Measurements from ENCODE around the gene TIMP3. TPM values are rescaled to one million over a fixed set of nuclear protein-coding genes. Genes with fewer than 3 reads are reported as not detected.

Gene TIMP3
- total and polyA plus RNA-seq, 4 experiments from 2014 or later: 1.7 to 2.3 TPM; not detected in 2

DNA sequence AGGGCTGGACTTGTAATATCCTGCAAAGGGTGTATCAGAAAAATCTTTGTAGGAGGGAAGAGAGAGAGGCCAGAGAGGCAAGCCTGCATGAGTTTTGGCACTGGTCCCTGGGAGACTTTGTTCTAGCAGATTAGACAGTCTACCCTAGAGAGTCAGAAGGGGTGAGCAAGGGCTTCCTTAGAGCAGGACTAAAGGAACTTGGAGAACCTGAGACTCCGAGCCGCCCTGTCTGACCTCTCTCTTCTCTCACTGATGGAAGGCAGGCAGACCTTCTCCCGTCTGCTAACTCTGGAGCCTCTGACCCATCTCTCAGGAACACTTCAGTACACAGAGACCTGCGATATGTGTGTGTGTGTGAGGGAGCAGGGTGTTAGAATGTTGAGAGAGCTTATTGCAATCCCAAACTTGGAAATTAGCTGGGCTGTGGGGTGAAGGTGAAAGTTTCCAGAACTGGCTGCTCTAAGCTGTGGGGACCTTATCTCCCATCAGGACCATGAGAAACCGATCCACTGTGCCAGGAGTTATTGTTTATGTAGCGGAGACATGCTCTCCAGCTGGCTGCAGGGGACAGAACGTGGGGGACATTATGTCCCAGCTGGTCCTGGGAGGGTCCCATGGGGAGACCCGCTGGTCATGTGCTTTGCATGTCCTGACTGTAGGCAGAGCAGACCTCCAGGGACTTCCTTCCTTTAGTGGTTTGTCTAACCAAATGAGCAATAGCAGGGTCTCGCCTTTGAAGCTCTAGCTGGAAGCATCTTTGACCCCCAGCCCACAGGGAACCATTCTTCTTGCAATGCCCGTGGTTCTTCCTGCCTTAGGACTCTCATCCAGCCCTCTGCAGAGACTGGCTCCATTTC is 51.1 kb downstream of the TIMP3 start:
- Mint-ChIP-seq H3K4me3 (no peak overlapping the region), H3K4me1 (no peaks in the 10 kb centered on the region), H3K9me3 (no peaks in the 10 kb centered on the region), H3K27me3 (peaks cover 3 to 19% of the 10 kb centered on the region in 2 donors), H3K36me3 (no peaks in the 10 kb centered on the region), H3K27ac (no peak overlapping the region)
- DNase-seq: no peak
- Histone ChIP-seq H3K36me3 (ENCODE audit: insufficient read depth, low read length) (no peaks in the 10 kb centered on the region), H3K4me3 (ENCODE audit: low read length in 2 of 2) (no peak overlapping the region), H3K9me3 (ENCODE audit: control insufficient read depth in 1 of 2, low read length in 2 of 2) (no peaks in the 10 kb centered on the region), H3K27ac (ENCODE audit: low read depth, low read length) (no peak overlapping the region), H3K27me3 (ENCODE audit: insufficient read depth, low read length) (no peaks in the 10 kb centered on the region), H3K4me1 (ENCODE audit: insufficient read depth, low read length) (no peaks in the 10 kb centered on the region)
- POLR2A ChIA-PET (ENCODE audit: partially characterized antibody): no interaction called here
- CTCF ChIA-PET (ENCODE audit: partially characterized antibody): no interaction called here
- intact Hi-C loops (cut with micrococcal nuclease): no loop called here

DNA sequence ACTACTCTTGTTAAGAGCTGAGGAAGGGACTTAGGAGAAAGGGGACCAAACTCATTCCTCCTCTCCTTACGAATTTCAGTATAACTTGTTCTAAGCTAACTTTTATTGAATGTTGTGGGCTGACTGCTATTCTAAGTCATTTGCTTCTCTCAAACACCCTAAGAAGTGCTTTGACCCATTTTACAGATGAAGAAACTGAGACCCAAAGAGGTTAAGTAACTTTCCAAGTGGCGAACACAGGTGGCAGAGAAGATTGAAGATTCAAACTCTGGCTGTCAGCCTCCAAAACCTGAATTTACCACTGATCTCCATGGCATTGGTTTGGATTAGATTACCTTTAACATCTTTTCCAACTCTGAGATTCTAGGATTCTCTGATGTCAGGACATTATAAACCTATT is 52.2 kb downstream of the TIMP3 start:
- Histone ChIP-seq H3K4me1 (ENCODE audit: insufficient read depth, low read length) (no peaks in the 10 kb centered on the region), H3K27me3 (ENCODE audit: insufficient read depth, low read length) (no peaks in the 10 kb centered on the region), H3K4me3 (ENCODE audit: low read length in 2 of 2) (no peak overlapping the region), H3K9me3 (ENCODE audit: control insufficient read depth in 1 of 2, low read length in 2 of 2) (no peaks in the 10 kb centered on the region), H3K27ac (ENCODE audit: low read depth, low read length) (no peak overlapping the region), H3K36me3 (ENCODE audit: insufficient read depth, low read length) (no peaks in the 10 kb centered on the region)
- H3K27ac Mint-ChIP-seq: no peak overlapping the region
- H3K36me3 Mint-ChIP-seq: no peaks in the 10 kb centered on the region
- no peaks in the 10 kb centered on the region for H3K9me3 Mint-ChIP-seq
- no peaks in the 10 kb centered on the region for H3K4me1 Mint-ChIP-seq
- no peak for DNase-seq
- ChIA-PET CTCF (ENCODE audit: partially characterized antibody) (no interaction called here), POLR2A (ENCODE audit: partially characterized antibody) (no interaction called here)
- peaks cover 0 to 15% of the 10 kb centered on the region in 2 donors for H3K27me3 Mint-ChIP-seq
- no peak overlapping the region for H3K4me3 Mint-ChIP-seq
- intact Hi-C loops (cut with micrococcal nuclease): no loop called here

DNA sequence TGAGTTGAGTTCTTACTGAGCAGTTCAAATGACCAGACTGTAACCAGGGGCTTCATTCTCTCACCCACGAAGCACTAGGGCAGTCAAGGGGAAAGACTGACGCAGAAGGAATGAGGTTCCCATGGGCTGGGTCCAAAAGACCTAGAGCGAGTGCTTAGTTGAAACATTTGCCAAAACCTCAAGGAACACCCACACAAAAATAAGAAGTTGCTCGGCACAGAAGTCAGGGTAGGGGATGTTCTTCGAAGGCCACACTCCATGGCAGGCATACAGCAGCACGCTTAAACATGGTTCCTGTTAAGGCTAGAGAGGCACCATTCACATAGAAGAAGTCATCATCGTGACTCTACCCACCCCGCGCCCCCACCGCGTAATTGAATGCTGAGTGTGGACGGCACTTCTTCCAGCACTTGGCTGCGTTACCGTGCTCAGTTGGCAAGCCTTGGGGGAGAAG is 52.9 kb downstream of the TIMP3 start:
- H3K4me3 ChIP-seq (ENCODE audit: low read length in 2 of 2): no peak overlapping the region
- no peak overlapping the region for H3K27ac ChIP-seq (ENCODE audit: low read depth, low read length)
- Mint-ChIP-seq H3K4me3 (no peak overlapping the region), H3K36me3 (no peaks in the 10 kb centered on the region), H3K27me3 (peaks cover 0 to 12% of the 10 kb centered on the region in 2 donors), H3K4me1 (no peaks in the 10 kb centered on the region), H3K9me3 (no peaks in the 10 kb centered on the region), H3K27ac (no peak overlapping the region)
- ChIA-PET CTCF (ENCODE audit: partially characterized antibody) (no interaction called here), POLR2A (ENCODE audit: partially characterized antibody) (no interaction called here)
- no peaks in the 10 kb centered on the region for H3K9me3 ChIP-seq (ENCODE audit: control insufficient read depth in 1 of 2, low read length in 2 of 2)
- H3K36me3 ChIP-seq (ENCODE audit: insufficient read depth, low read length): no peaks in the 10 kb centered on the region
- DNase-seq: no peak
- no peaks in the 10 kb centered on the region for H3K27me3 ChIP-seq (ENCODE audit: insufficient read depth, low read length)
- intact Hi-C loops (cut with micrococcal nuclease): no loop called here
- H3K4me1 ChIP-seq (ENCODE audit: insufficient read depth, low read length): no peaks in the 10 kb centered on the region

DNA sequence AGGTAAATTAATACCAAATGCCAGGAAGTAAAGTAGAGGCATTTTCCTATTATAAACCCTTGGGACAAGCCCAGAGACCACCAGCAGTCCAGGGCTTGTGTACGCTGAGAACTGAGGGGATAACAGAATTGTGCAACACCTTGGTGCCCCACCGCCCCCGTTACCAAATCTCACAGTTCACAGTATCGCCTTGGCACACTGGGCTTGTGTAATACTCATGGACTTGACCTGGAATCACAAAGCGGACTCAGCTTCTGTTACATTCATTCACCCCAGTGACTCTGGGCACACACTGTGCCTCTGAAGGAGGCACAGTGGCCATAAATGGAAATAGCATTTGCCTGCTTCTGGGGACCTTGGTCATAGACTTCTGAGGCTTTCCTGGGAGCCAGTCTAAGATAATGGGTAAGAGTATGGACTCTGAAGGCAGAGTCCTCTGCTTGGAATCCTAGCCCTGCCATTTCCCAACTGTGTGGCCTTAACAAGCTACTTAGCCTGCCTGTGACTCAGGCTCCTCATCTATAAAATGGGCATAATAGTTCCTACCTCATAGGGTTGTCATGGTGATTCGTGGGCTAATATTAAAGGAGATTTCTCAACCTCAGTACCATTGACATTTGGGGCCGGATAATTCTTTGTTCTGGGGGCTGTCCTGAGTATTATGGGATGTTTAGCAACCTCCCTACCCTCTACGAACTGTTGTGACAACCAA is 53.7 kb downstream of the TIMP3 start:
- H3K4me1 ChIP-seq (ENCODE audit: insufficient read depth, low read length): no peaks in the 10 kb centered on the region
- no peak overlapping the region for H3K4me3 ChIP-seq (ENCODE audit: low read length in 2 of 2)
- H3K27ac ChIP-seq (ENCODE audit: low read depth, low read length): no peak overlapping the region
- H3K4me1 Mint-ChIP-seq: no peaks in the 10 kb centered on the region
- H3K27me3 Mint-ChIP-seq: peaks cover 2 to 12% of the 10 kb centered on the region in 2 donors
- intact Hi-C loops (cut with micrococcal nuclease): no loop called here
- H3K9me3 Mint-ChIP-seq: no peaks in the 10 kb centered on the region
- H3K36me3 ChIP-seq (ENCODE audit: insufficient read depth, low read length): no peaks in the 10 kb centered on the region
- H3K36me3 Mint-ChIP-seq: no peaks in the 10 kb centered on the region
- H3K27me3 ChIP-seq (ENCODE audit: insufficient read depth, low read length): no peaks in the 10 kb centered on the region
- DNase-seq: no peak
- ChIA-PET POLR2A (ENCODE audit: partially characterized antibody) (no interaction called here), CTCF (ENCODE audit: partially characterized antibody) (no interaction called here)
- H3K4me3 Mint-ChIP-seq: no peak overlapping the region
- H3K9me3 ChIP-seq (ENCODE audit: control insufficient read depth in 1 of 2, low read length in 2 of 2): no peaks in the 10 kb centered on the region
- no peak overlapping the region for H3K27ac Mint-ChIP-seq

DNA sequence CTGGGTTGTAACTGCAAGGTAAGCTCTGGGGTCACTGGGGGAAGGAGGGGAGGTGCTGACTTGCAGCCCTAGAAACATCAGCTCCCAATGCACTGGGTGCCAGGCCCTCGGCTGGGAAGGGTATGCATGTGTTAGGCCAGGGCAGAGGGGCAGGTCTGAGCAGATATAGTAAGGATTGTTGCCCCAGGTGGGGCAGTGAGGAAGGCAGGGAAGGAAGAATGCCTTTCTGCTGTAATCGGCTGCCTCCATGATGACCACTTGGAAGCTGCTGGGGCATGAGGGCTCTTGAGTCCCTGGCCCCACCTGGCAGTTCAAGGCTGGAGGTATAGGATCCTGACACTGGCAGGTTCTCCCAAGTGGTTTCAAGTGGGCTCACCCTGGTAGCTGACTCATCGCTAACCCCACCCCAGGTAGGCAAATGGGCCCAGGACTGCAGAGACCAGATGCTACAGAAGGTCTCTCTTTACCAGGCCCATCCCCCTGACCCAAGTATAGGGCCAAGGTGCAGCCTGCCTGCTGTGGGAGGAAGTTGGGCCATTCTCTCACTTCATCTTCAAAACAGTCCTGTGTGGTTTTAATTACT is 56.7 kb downstream of the TIMP3 start:
- H3K27ac ChIP-seq (ENCODE audit: low read depth, low read length): no peak overlapping the region

DNA sequence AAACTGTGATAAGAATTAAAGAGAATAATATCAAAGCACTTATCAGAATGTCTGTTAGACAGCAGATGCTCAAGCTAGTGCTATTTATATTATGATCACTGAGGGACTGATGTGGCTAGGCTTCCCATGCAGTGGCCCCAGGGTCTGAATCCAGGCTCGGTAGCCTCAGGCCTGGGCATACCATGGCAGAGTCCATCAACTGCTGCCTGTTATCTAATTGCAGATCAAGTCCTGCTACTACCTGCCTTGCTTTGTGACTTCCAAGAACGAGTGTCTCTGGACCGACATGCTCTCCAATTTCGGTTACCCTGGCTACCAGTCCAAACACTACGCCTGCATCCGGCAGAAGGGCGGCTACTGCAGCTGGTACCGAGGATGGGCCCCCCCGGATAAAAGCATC is 57.5 kb downstream of the TIMP3 start:
- Histone ChIP-seq H3K9me3 (ENCODE audit: control insufficient read depth in 1 of 2, low read length in 2 of 2) (no peaks in the 10 kb centered on the region), H3K4me1 (ENCODE audit: insufficient read depth, low read length) (no peaks in the 10 kb centered on the region), H3K27me3 (ENCODE audit: insufficient read depth, low read length) (no peaks in the 10 kb centered on the region), H3K36me3 (ENCODE audit: insufficient read depth, low read length) (no peaks in the 10 kb centered on the region), H3K4me3 (ENCODE audit: low read length in 2 of 2) (no peak overlapping the region), H3K27ac (ENCODE audit: low read depth, low read length) (no peak overlapping the region)
- DNase-seq: no peak
- Mint-ChIP-seq H3K4me1 (no peaks in the 10 kb centered on the region), H3K27me3 (peaks cover 3 to 11% of the 10 kb centered on the region in 2 donors), H3K4me3 (no peak overlapping the region), H3K36me3 (no peaks in the 10 kb centered on the region), H3K9me3 (peaks cover 0 to 3% (median 0%) of the 10 kb centered on the region in 8 donors), H3K27ac (no peak overlapping the region)
- ChIA-PET CTCF (ENCODE audit: partially characterized antibody) (no interaction called here), POLR2A (ENCODE audit: partially characterized antibody) (no interaction called here)
- intact Hi-C loops (cut with micrococcal nuclease): no loop called here

More for the DNA sequence above, 56.7 kb downstream of the TIMP3 start:
- no peaks in the 10 kb centered on the region for H3K4me1 Mint-ChIP-seq
- peaks cover 3 to 9% of the 10 kb centered on the region in 2 donors for H3K27me3 Mint-ChIP-seq
- intact Hi-C loops (cut with micrococcal nuclease): no loop called here
- no peak overlapping the region for H3K4me3 ChIP-seq (ENCODE audit: low read length in 2 of 2)
- no peak overlapping the region for H3K4me3 Mint-ChIP-seq
- H3K36me3 ChIP-seq (ENCODE audit: insufficient read depth, low read length): no peaks in the 10 kb centered on the region
- H3K9me3 Mint-ChIP-seq: peaks cover 0 to 2% (median 0%) of the 10 kb centered on the region in 8 donors
- no peaks in the 10 kb centered on the region for H3K27me3 ChIP-seq (ENCODE audit: insufficient read depth, low read length)
- POLR2A ChIA-PET (ENCODE audit: partially characterized antibody): no interaction called here
- CTCF ChIA-PET (ENCODE audit: partially characterized antibody): no interaction called here
- H3K4me1 ChIP-seq (ENCODE audit: insufficient read depth, low read length): no peaks in the 10 kb centered on the region
- no peak for DNase-seq
- no peaks in the 10 kb centered on the region for H3K9me3 ChIP-seq (ENCODE audit: control insufficient read depth in 1 of 2, low read length in 2 of 2)
- no peak overlapping the region for H3K27ac Mint-ChIP-seq
- no peaks in the 10 kb centered on the region for H3K36me3 Mint-ChIP-seq

DNA sequence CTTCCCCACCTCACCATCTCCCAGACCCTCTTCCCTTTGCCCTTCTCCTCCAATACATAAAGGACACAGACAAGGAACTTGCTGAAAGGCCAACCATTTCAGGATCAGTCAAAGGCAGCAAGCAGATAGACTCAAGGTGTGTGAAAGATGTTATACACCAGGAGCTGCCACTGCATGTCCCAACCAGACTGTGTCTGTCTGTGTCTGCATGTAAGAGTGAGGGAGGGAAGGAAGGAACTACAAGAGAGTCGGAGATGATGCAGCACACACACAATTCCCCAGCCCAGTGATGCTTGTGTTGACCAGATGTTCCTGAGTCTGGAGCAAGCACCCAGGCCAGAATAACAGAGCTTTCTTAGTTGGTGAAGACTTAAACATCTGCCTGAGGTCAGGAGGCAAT is 58.2 kb downstream of the TIMP3 start:
- H3K4me3 ChIP-seq (ENCODE audit: low read length in 2 of 2): no peak overlapping the region
- H3K36me3 ChIP-seq (ENCODE audit: insufficient read depth, low read length): no peaks in the 10 kb centered on the region
- ChIA-PET CTCF (ENCODE audit: partially characterized antibody) (no interaction called here), POLR2A (ENCODE audit: partially characterized antibody) (no interaction called here)
- Mint-ChIP-seq H3K27me3 (peaks cover 3 to 16% of the 10 kb centered on the region in 2 donors), H3K9me3 (peaks cover 0 to 3% (median 0%) of the 10 kb centered on the region in 8 donors), H3K4me3 (no peak overlapping the region), H3K36me3 (no peaks in the 10 kb centered on the region), H3K4me1 (no peaks in the 10 kb centered on the region), H3K27ac (no peak overlapping the region)
- H3K4me1 ChIP-seq (ENCODE audit: insufficient read depth, low read length): no peaks in the 10 kb centered on the region
- no peaks in the 10 kb centered on the region for H3K27me3 ChIP-seq (ENCODE audit: insufficient read depth, low read length)
- intact Hi-C loops (cut with micrococcal nuclease): no loop called here
- no peak for DNase-seq
- H3K27ac ChIP-seq (ENCODE audit: low read depth, low read length): no peak overlapping the region
- H3K9me3 ChIP-seq (ENCODE audit: control insufficient read depth in 1 of 2, low read length in 2 of 2): no peaks in the 10 kb centered on the region
